ENCODE results near the gene PDPK1. TPM values are rescaled to one million over a fixed set of nuclear protein-coding genes. Genes with fewer than 3 reads are reported as not detected.
A peak's percentile ranks its signal among the peaks of the same experiment; 100 is the strongest.
"Not testable (repeated sequence)": the region's sequence is repeated elsewhere in the genome, so short reads cannot be mapped to it uniquely, and the experiment has no call there.

PDPK1 gene
- total and polyA plus RNA-seq, 4 donors: 12.1 to 28.1 (median 18.2) TPM

GRCh38 chr16:2557150-2557549, 19.3 kb downstream of the PDPK1 start:
- not testable (repeated sequence) for H3K27ac ChIP-seq (ENCODE audit: low read depth in 1 of 2, low read length in 2 of 2); H3K4me1 ChIP-seq (ENCODE audit: control insufficient read depth in 4 of 4, insufficient read depth in 4 of 4, low read length in 3 of 4); H3K9ac ChIP-seq (ENCODE audit: low read depth in 1 of 2, low read length in 2 of 2); H3K9me3 ChIP-seq (ENCODE audit: control insufficient read depth in 4 of 4, low read length in 3 of 4); DNase-seq (ENCODE audit: low spot score); H3K27me3 ChIP-seq (ENCODE audit: control insufficient read depth in 4 of 4, insufficient read depth in 4 of 4, low read length in 3 of 4); H3K36me3 ChIP-seq (ENCODE audit: control insufficient read depth in 4 of 4, insufficient read depth in 3 of 4, low read depth in 1 of 4, low read length in 3 of 4); H3K4me3 ChIP-seq (ENCODE audit: low read depth in 1 of 3, low read length in 3 of 3)
- TF ChIP-seq RXRA (IDR thresholded peaks at IDR 0.05): peak in 1 of 2 donors; percentile 7
- 55% methylated on average over 6 of the region's 15 CpGs for WGBS

DNA sequence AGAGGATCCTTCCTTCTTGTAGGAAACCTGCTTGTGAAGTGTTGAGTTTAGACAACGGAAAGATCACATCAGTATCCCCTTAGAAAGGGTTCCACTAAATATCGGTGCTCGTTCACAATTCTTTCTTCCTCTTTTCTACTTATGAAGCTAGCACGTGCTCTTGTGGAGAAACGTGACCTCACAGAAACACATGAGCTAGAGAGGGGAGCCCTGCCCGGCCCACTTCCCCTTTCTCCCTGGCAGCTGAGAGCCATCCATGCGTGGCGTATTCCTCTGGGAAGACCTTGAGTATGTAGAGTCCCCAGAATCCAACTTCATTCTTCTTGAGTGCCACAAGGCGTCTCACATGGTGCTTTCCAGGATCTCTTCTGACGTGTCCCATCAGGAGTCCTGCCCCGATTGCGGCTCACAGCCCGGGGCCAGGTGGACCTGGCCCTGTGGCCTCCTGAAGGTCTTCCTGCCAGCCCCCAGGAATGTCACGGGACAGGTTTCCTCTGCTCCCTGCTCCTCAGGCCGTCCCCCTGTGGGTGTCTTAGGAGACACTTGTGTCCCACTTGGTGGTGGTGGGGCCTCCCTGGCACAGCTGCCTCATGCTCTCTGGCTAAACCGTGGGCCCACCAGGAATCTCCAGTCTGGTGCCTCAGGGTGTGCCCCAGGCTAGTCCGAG, 22.4 kb downstream of the PDPK1 start:
- not testable (repeated sequence) for H3K36me3 ChIP-seq (ENCODE audit: control insufficient read depth in 4 of 4, insufficient read depth in 3 of 4, low read depth in 1 of 4, low read length in 3 of 4); H3K27ac ChIP-seq (ENCODE audit: low read depth in 1 of 2, low read length in 2 of 2); DNase-seq (ENCODE audit: low spot score); H3K9ac ChIP-seq (ENCODE audit: low read depth in 1 of 2, low read length in 2 of 2); H3K27me3 ChIP-seq (ENCODE audit: control insufficient read depth in 4 of 4, insufficient read depth in 4 of 4, low read length in 3 of 4); H3K4me3 ChIP-seq (ENCODE audit: low read depth in 1 of 3, low read length in 3 of 3); H3K9me3 ChIP-seq (ENCODE audit: control insufficient read depth in 4 of 4, low read length in 3 of 4); H3K4me1 ChIP-seq (ENCODE audit: control insufficient read depth in 4 of 4, insufficient read depth in 4 of 4, low read length in 3 of 4)
- WGBS: 76% methylated on average over 9 of the region's 17 CpGs

DNA sequence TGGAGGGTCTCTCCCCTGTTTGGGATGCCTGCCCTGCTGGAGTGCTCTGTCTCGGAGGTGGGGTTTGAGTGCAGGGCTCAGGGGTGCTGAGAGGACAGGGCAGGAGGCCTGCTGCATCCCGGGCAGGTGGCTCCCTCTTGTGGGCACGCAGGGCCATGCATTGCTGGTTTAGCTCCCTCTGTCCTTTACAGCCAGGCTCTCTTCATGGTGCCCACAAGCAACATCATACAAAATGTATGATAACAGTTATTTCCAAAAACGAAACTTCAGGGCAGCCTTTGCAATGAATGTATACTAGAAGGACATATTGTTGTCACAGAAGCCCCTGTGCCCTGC, 22.9 kb downstream of the PDPK1 start:
- not testable (repeated sequence) for H3K27ac ChIP-seq (ENCODE audit: low read depth in 1 of 2, low read length in 2 of 2); DNase-seq (ENCODE audit: low spot score); H3K4me3 ChIP-seq (ENCODE audit: low read depth in 1 of 3, low read length in 3 of 3); H3K36me3 ChIP-seq (ENCODE audit: control insufficient read depth in 4 of 4, insufficient read depth in 3 of 4, low read depth in 1 of 4, low read length in 3 of 4); H3K9ac ChIP-seq (ENCODE audit: low read depth in 1 of 2, low read length in 2 of 2); H3K4me1 ChIP-seq (ENCODE audit: control insufficient read depth in 4 of 4, insufficient read depth in 4 of 4, low read length in 3 of 4); H3K9me3 ChIP-seq (ENCODE audit: control insufficient read depth in 4 of 4, low read length in 3 of 4); H3K27me3 ChIP-seq (ENCODE audit: control insufficient read depth in 4 of 4, insufficient read depth in 4 of 4, low read length in 3 of 4)
- WGBS: 3% methylated on average over 2 of the region's 4 CpGs
- TF ChIP-seq, protein P1, sequence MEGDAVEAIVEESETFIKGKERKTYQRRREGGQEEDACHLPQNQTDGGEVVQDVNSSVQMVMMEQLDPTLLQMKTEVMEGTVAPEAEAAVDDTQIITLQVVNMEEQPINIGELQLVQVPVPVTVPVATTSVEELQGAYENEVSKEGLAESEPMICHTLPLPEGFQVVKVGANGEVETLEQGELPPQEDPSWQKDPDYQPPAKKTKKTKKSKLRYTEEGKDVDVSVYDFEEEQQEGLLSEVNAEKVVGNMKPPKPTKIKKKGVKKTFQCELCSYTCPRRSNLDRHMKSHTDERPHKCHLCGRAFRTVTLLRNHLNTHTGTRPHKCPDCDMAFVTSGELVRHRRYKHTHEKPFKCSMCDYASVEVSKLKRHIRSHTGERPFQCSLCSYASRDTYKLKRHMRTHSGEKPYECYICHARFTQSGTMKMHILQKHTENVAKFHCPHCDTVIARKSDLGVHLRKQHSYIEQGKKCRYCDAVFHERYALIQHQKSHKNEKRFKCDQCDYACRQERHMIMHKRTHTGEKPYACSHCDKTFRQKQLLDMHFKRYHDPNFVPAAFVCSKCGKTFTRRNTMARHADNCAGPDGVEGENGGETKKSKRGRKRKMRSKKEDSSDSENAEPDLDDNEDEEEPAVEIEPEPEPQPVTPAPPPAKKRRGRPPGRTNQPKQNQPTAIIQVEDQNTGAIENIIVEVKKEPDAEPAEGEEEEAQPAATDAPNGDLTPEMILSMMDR (IDR thresholded peaks at IDR 0.05; ENCODE audit: low read depth, low read length, missing input control): peak; percentile 27
- peak; percentile 37 to 46 for TF ChIP-seq RAD21 (IDR thresholded peaks at IDR 0.05)

DNA sequence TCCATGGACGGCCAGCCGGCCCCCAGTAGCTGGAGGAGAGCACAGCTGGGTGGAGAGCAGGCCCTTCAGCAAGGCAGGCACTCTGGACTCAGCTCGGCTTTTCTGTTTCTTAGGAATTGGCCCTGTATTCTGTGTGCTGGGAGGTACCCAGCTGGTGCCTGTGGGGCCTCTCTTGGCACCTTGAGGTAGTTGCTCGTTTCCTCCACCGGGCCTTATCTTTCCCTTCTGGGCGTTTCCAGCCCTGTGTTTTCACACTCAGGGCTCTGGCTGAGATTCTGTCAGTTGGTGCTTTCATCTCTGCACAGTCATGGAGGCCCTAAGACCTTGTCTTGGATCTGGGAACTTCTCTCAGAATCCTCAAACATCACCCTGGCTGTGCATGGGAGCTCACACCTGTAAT, 29.7 kb downstream of the PDPK1 start:
- not testable (repeated sequence) for H3K27ac ChIP-seq (ENCODE audit: low read depth in 1 of 2, low read length in 2 of 2); H3K27me3 ChIP-seq (ENCODE audit: control insufficient read depth in 4 of 4, insufficient read depth in 4 of 4, low read length in 3 of 4); H3K9me3 ChIP-seq (ENCODE audit: control insufficient read depth in 4 of 4, low read length in 3 of 4); H3K9ac ChIP-seq (ENCODE audit: low read depth in 1 of 2, low read length in 2 of 2); DNase-seq (ENCODE audit: low spot score); H3K4me3 ChIP-seq (ENCODE audit: low read depth in 1 of 3, low read length in 3 of 3); H3K4me1 ChIP-seq (ENCODE audit: control insufficient read depth in 4 of 4, insufficient read depth in 4 of 4, low read length in 3 of 4); H3K36me3 ChIP-seq (ENCODE audit: control insufficient read depth in 4 of 4, insufficient read depth in 3 of 4, low read depth in 1 of 4, low read length in 3 of 4)
- WGBS: no CpG with 5 or more reads among the region's 6 CpGs

DNA sequence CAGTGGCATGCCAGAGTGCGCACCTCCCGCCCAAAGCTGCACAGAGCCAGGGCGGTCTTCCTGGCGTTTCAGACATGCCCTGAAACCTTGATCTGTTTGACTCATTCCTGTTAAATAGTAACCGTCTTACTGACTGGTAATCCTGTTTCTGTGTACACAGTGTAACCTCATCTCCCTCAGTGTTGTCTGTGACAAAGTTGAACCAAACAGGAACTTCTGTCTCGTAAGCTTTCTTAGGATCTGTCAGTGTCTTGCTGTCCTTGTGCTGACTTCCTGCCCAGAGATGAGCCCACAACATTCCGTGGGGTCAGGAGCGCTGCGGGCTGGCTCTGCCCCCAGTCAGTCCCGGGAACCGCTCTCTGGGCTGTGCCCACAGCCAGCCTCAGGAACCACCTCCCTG, 30.8 kb downstream of the PDPK1 start:
- not testable (repeated sequence) for H3K9ac ChIP-seq (ENCODE audit: low read depth in 1 of 2, low read length in 2 of 2); H3K36me3 ChIP-seq (ENCODE audit: control insufficient read depth in 4 of 4, insufficient read depth in 3 of 4, low read depth in 1 of 4, low read length in 3 of 4); H3K27ac ChIP-seq (ENCODE audit: low read depth in 1 of 2, low read length in 2 of 2); H3K4me1 ChIP-seq (ENCODE audit: control insufficient read depth in 4 of 4, insufficient read depth in 4 of 4, low read length in 3 of 4); H3K27me3 ChIP-seq (ENCODE audit: control insufficient read depth in 4 of 4, insufficient read depth in 4 of 4, low read length in 3 of 4); H3K9me3 ChIP-seq (ENCODE audit: control insufficient read depth in 4 of 4, low read length in 3 of 4); DNase-seq (ENCODE audit: low spot score); H3K4me3 ChIP-seq (ENCODE audit: low read depth in 1 of 3, low read length in 3 of 3)
- WGBS: no CpG with 5 or more reads among the region's 11 CpGs

- H3K9ac ChIP-seq (ENCODE audit: low read depth in 1 of 2, low read length in 2 of 2); H3K9me3 ChIP-seq (ENCODE audit: control insufficient read depth in 4 of 4, low read length in 3 of 4); H3K36me3 ChIP-seq (ENCODE audit: control insufficient read depth in 4 of 4, insufficient read depth in 3 of 4, low read depth in 1 of 4, low read length in 3 of 4); DNase-seq (ENCODE audit: low spot score); H3K27ac ChIP-seq (ENCODE audit: low read depth in 1 of 2, low read length in 2 of 2); H3K4me3 ChIP-seq (ENCODE audit: low read depth in 1 of 3, low read length in 3 of 3); H3K27me3 ChIP-seq (ENCODE audit: control insufficient read depth in 4 of 4, insufficient read depth in 4 of 4, low read length in 3 of 4); H3K4me1 ChIP-seq (ENCODE audit: control insufficient read depth in 4 of 4, insufficient read depth in 4 of 4, low read length in 3 of 4): not testable (repeated sequence)
- WGBS: no CpG with 5 or more reads among the region's 6 CpGs
Observed at GRCh38 chr16:2572704-2573103, 34.9 kb downstream of the PDPK1 start.

DNA sequence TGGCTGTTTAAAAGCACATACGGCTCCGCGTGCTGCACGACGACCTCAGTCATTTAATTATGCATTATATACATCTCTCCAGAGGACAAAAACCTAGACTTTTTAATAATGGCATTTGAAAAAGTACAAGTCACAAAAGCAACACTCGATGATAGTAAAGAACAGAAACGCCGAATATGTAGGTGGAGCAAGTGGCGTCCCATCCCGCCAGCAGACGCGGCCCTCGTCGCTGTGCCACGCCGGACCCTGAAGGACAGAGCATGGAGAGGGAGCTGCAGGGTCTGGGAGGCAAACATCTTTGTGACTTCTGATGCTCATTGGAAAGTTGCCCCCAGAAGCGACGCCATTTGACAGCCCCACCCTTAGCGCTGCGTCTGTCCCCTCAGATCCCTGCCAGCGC, 38.0 kb downstream of the PDPK1 start:
- 98% methylated on average over 16 of the region's 21 CpGs for WGBS
- not testable (repeated sequence) for DNase-seq (ENCODE audit: low spot score)

GRCh38 chr16:2577044-2577443, 39.2 kb downstream of the PDPK1 start:
- 95% methylated on average over 20 of the region's 26 CpGs for WGBS
- not testable (repeated sequence) for H3K27me3 ChIP-seq (ENCODE audit: control insufficient read depth in 4 of 4, insufficient read depth in 4 of 4, low read length in 3 of 4); DNase-seq (ENCODE audit: low spot score); H3K4me1 ChIP-seq (ENCODE audit: control insufficient read depth in 4 of 4, insufficient read depth in 4 of 4, low read length in 3 of 4); H3K4me3 ChIP-seq (ENCODE audit: low read depth in 1 of 3, low read length in 3 of 3); H3K9ac ChIP-seq (ENCODE audit: low read depth in 1 of 2, low read length in 2 of 2); H3K27ac ChIP-seq (ENCODE audit: low read depth in 1 of 2, low read length in 2 of 2); H3K36me3 ChIP-seq (ENCODE audit: control insufficient read depth in 4 of 4, insufficient read depth in 3 of 4, low read depth in 1 of 4, low read length in 3 of 4); H3K9me3 ChIP-seq (ENCODE audit: control insufficient read depth in 4 of 4, low read length in 3 of 4)

More for the DNA sequence above, 38.0 kb downstream of the PDPK1 start:
- H3K9ac ChIP-seq (ENCODE audit: low read depth in 1 of 2, low read length in 2 of 2); H3K9me3 ChIP-seq (ENCODE audit: control insufficient read depth in 4 of 4, low read length in 3 of 4); H3K27me3 ChIP-seq (ENCODE audit: control insufficient read depth in 4 of 4, insufficient read depth in 4 of 4, low read length in 3 of 4); H3K4me1 ChIP-seq (ENCODE audit: control insufficient read depth in 4 of 4, insufficient read depth in 4 of 4, low read length in 3 of 4); H3K36me3 ChIP-seq (ENCODE audit: control insufficient read depth in 4 of 4, insufficient read depth in 3 of 4, low read depth in 1 of 4, low read length in 3 of 4); H3K4me3 ChIP-seq (ENCODE audit: low read depth in 1 of 3, low read length in 3 of 3); H3K27ac ChIP-seq (ENCODE audit: low read depth in 1 of 2, low read length in 2 of 2): not testable (repeated sequence)
